K562 (cell line): ENCODE results near the gene CYP46A1. TPM values are rescaled to one million over a fixed set of nuclear protein-coding genes. Genes with fewer than 3 reads are reported as not detected.

Source experiments
- ATAC-seq: fragments of 200-7000 bp; cut with Tn5 transposase; 3 replicates; pipeline ENCODE4 v1.9.1; 2020; ENCODE audit warnings: moderate library complexity
- BruUV-seq: library from RNA; stranded (reverse); fragments of 400-500 nt; replicated peaks from 2 replicates; lab custom pipeline; 2021; lab: Mats Ljungman, UMichigan
- CTCF ChIA-PET: fragments of 300-600 bp; formaldehyde crosslinking; extraction: SDS; loops from one replicate; lab custom pipeline; 2021; ENCODE audit warnings: low intra/inter-chr PET ratio; lab: Yijun Ruan, JAX
- POLR2A ChIA-PET: fragments of 300-600, 350-650 bp; sonication (Branson Sonifier 250); formaldehyde crosslinking; extraction: SDS; loops from one replicate; lab custom pipeline; 2021; ENCODE audit warnings: antibody characterized with exemption, inconsistent platforms; lab: Yijun Ruan, JAX
- DNase-seq, 4 experiments: peaks; one replicate each; pipeline versions ENCODE4 v3.0.0 to v3.0.0-alpha.2; 2011 to 2018; ENCODE audit warnings: low spot score in 3 of 4, mixed read lengths in 3 of 4; ENCODE audit errors: extremely low read depth in 1 of 4
- FAIRE-seq: peaks from 2 replicates; lab custom pipeline; 2011; peaks lifted over from hg19 to GRCh38; lab: Jason Lieb, UNC
- H2AFZ ChIP-seq: 2 replicates; pipeline ENCODE4 v1.6.0; 2011; ENCODE audit warnings: low read depth, low read length, control low read depth, inconsistent platforms
- H3K27ac ChIP-seq: fragments of 200-600 bp; 3 replicates; pipeline ENCODE4 v1.8.0; 2011; ENCODE audit warnings: low read depth, mild to moderate bottlenecking, control low read depth, inconsistent platforms, low read length, moderate library complexity, mixed read lengths; ENCODE audit errors: extremely low read depth
- H3K27me3 ChIP-seq, 2 experiments: fragments of 300-600 bp in 1 of 2; 2 replicates in 1 of 2; 3 replicates in 1 of 2; pipeline versions ENCODE4 v1.6.0 to v1.8.0; 2011; ENCODE audit warnings: inconsistent platforms in 2 of 2, low read length in 2 of 2, mild to moderate bottlenecking in 1 of 2, mixed read lengths in 1 of 2, moderate library complexity in 1 of 2; ENCODE audit not compliant: control insufficient read depth in 2 of 2, insufficient read depth in 2 of 2
- H3K36me3 ChIP-seq: fragments of 300-600 bp; 3 replicates; pipeline ENCODE4 v1.8.0; 2011; ENCODE audit warnings: mild to moderate bottlenecking, low read length, inconsistent platforms; ENCODE audit not compliant: control insufficient read depth, insufficient read depth
- H3K4me1 ChIP-seq, 2 experiments: fragments of 200-600 bp in 1 of 2; replicated peaks in 1 of 2; 2 replicates in 1 of 2; 3 replicates in 1 of 2; pipeline versions ENCODE4 v1.5.1 to v1.8.0; 2011; ENCODE audit warnings: inconsistent platforms in 2 of 2, low read length in 2 of 2, mild to moderate bottlenecking in 1 of 2, mixed read lengths in 1 of 2, moderate library complexity in 1 of 2; ENCODE audit not compliant: control insufficient read depth in 2 of 2, insufficient read depth in 2 of 2
- H3K4me2 ChIP-seq: 2 replicates; pipeline ENCODE4 v1.6.1; 2011; ENCODE audit warnings: low read length, control low read depth, inconsistent platforms, mixed read lengths; ENCODE audit not compliant: insufficient read depth
- H3K4me3 ChIP-seq: fragments of 200-600 bp; sonication (generic), shearing (Covaris generic); 2 replicates; pipeline ENCODE4 v1.5.1; 2016; ENCODE audit warnings: control low read depth, inconsistent platforms
- H3K79me2 ChIP-seq: fragments of 200-600 bp; 3 replicates; pipeline ENCODE4 v1.8.0; 2011; ENCODE audit warnings: low read length, inconsistent platforms; ENCODE audit not compliant: control insufficient read depth, insufficient read depth
- H3K9ac ChIP-seq, 2 experiments: 2 replicates each; pipeline versions ENCODE4 v1.6.0 to v1.6.1; 2011; ENCODE audit warnings: low read depth in 2 of 2, low read length in 2 of 2, control low read depth in 1 of 2, inconsistent platforms in 1 of 2, mild to moderate bottlenecking in 1 of 2, mixed read lengths in 1 of 2; ENCODE audit not compliant: insufficient read depth in 1 of 2
- H3K9me1 ChIP-seq: one replicate; pipeline ENCODE4 v1.6.0; 2011; ENCODE audit warnings: inconsistent platforms, mild to moderate bottlenecking, low read length, moderate library complexity; ENCODE audit not compliant: control insufficient read depth, insufficient read depth
- H3K9me3 ChIP-seq: replicated peaks from 2 replicates; pipeline ENCODE4 v1.5.1; 2011; ENCODE audit warnings: low read depth, low read length, inconsistent platforms; ENCODE audit not compliant: control insufficient read depth, insufficient read depth
- H4K20me1 ChIP-seq: replicated peaks from 2 replicates; pipeline ENCODE4 v1.6.1; 2011; ENCODE audit warnings: low read length, inconsistent platforms, mixed read lengths; ENCODE audit not compliant: control insufficient read depth, insufficient read depth
- CTBP1 ChIP-seq: fragments of 450-650 bp; IDR thresholded peaks from 2 replicates; pipeline ENCODE4 v1.6.1; 2016; ENCODE audit warnings: borderline replicate concordance
- ETV1 ChIP-seq: fragments of 450-650 bp; conservative IDR thresholded peaks from 2 replicates; pipeline ENCODE4 v1.6.1; 2016; ENCODE audit warnings: missing genetic modification characterization, control low read depth, low read depth, missing compliant biosample characterization
- FUS ChIP-seq: fragments of 200-400 bp; formaldehyde crosslinking; optimal IDR thresholded peaks from 2 replicates; pipeline ENCODE3; 2017; ENCODE audit warnings: low read depth, low read length
- GATAD2A ChIP-seq: fragments of 450-650 bp; IDR thresholded peaks from 2 replicates; pipeline ENCODE4 v1.6.1; 2017
- HDAC6 ChIP-seq: IDR thresholded peaks from 2 replicates; pipeline ENCODE4 v1.6.1; 2012; ENCODE audit warnings: low read depth, mild to moderate bottlenecking, control low read depth, inconsistent platforms, low read length, moderate library complexity
- HEY1 ChIP-seq: fragments of 250-450 bp; sonication (Bioruptor Pico); IDR thresholded peaks from 2 replicates; pipeline ENCODE4 v1.5.0; 2020; ENCODE audit warnings: mild to moderate bottlenecking, moderate library complexity, borderline replicate concordance
- MTA2 ChIP-seq: fragments of 450-650 bp; IDR thresholded peaks from 2 replicates; pipeline ENCODE4 v1.6.1; 2016; ENCODE audit warnings: low read depth
- TSC22D4 ChIP-seq: fragments of 450-650 bp; IDR thresholded peaks from 2 replicates; pipeline ENCODE4 v1.6.1; 2016; ENCODE audit warnings: missing genetic modification characterization, missing biosample characterization, control low read depth
- ZC3H11A ChIP-seq: IDR thresholded peaks from 2 replicates; pipeline ENCODE4 v1.6.1; 2012; ENCODE audit warnings: low read depth, low read length, improper control_type of control experiment
- ZNF3 ChIP-seq: fragments of 250-450 bp; sonication (Bioruptor Pico); IDR thresholded peaks from 2 replicates; pipeline ENCODE4 v1.5.0; 2021; ENCODE audit warnings: mild to moderate bottlenecking, moderate library complexity
- ZNF384 ChIP-seq: IDR thresholded peaks from 2 replicates; pipeline ENCODE4 v1.6.1; 2012; ENCODE audit warnings: low read depth, low read length, improper control_type of control experiment
- WGBS: fragments of 100-300 bp; shearing (Covaris generic); methylation state at CpG from one replicate; pipeline ENCODE4 v1.1.6; 2016; ENCODE audit warnings: low coverage, mixed read lengths; ENCODE audit not compliant: insufficient coverage; ENCODE audit errors: missing lambda C conversion rate; 5-methylcytosine and 5-hydroxymethylcytosine counted together
- in situ Hi-C: fragments of 300-500 bp; cut with MboI; formaldehyde crosslinking; loops from 4 replicates; pipeline ENCODE4 v1.15.0; 2018; ENCODE audit warnings: inconsistent platforms, mixed read lengths
- intact Hi-C: fragments of 100-400 bp; cut with micrococcal nuclease; formaldehyde crosslinking; loops from 2 replicates; pipeline ENCODE4 v1.14.2; 2022
- polyA plus RNA-seq, 8 experiments: library from polyadenylated mRNA; depleted of rRNA in 4 of 8; stranded (reverse) in 5 of 8; unstranded in 3 of 8; fragments of >200 nt; fragmentation: Nextera tagmentation in 2 of 8; fragmentation: Illumina TruSeq in 1 of 8; extraction: Ambion mirVana in 2 of 8; extraction: Trizol in 1 of 8; gene quantifications; 2 replicates each; pipeline versions ENCODE4 v1.2.1 to v1.2.3, GENCODE V29; 2011 to 2014; ENCODE audit warnings: inconsistent platforms in 1 of 8, missing spikeins in 1 of 8
- total RNA-seq, 7 experiments: library from RNA; depleted of rRNA in 6 of 7; stranded (reverse); fragments of >200 nt in 6 of 7; fragmentation: Illumina TruSeq in 2 of 7; extraction: Trizol in 2 of 7; gene quantifications; 2 replicates each; pipeline versions ENCODE4 v1.2.1 to v1.2.3, GENCODE V29; 2011 to 2021; ENCODE audit warnings: low replicate concordance in 1 of 7
- TF ChIP-seq, protein P1 (sequence below): fragments of 250-450 bp; sonication (Bioruptor Pico); IDR thresholded peaks from 2 replicates; pipeline ENCODE4 v1.5.1; 2021; ENCODE audit warnings: mild to moderate bottlenecking
- TF ChIP-seq, protein P2 (sequence below): IDR thresholded peaks from 2 replicates; pipeline ENCODE4 v1.6.1; 2016; ENCODE audit warnings: missing genetic modification characterization, missing compliant biosample characterization

The CYP46A1 gene
- total and polyA plus RNA-seq, 9 of the 15 experiments (the other 6 are each of a cell fraction or from before 2014, with no cell fraction given), result not detected

DNA sequence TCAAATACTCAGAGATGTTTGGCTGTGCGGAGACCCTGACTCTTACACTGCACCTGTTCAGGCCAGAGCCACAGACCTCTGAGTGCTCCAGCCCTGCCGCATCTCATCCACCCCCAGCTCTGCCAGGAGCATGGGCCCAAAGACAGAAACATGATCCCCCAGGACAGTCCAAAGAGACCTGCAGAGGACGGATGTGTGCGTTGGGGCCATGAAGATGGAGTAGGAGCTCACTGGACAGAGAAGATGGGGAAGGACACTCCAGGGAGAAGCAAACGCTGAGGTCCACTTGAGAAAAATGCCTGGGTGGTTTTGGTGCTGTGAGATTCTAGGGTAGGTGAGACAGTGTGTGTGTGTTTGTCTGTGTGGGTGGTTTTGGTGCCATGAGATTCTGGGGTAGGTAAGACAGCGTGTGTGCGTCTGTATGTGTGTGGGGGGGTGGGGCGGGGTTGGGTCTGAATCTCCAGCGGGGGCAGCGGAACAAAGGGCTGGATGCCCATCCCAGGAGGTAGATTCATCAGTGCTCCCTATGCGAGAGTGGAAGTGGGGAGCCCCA is 40.0 kb upstream of the CYP46A1 start:
- Histone ChIP-seq H3K36me3 (no peaks in the 10 kb centered on the region), H3K9ac (no peak overlapping the region), H3K4me2 (no peak overlapping the region), H3K4me3 (no peak overlapping the region), H3K27me3 (peaks cover 0 to 50% of the 10 kb centered on the region in 2 experiments; a peak in 3 of 5 replicates), H3K4me1 (peaks cover 0 to 7% of the 10 kb centered on the region in 2 experiments; a peak in 3 of 5 replicates), H3K9me3 (no peaks in the 10 kb centered on the region)
- no TSS peak for BruUV-seq
- no peak for FAIRE-seq
- intact Hi-C loops, result no loop called here
- in situ Hi-C loops, result no loop called here
- TF ChIP-seq ZC3H11A, result no peak
- TF ChIP-seq, protein P1, sequence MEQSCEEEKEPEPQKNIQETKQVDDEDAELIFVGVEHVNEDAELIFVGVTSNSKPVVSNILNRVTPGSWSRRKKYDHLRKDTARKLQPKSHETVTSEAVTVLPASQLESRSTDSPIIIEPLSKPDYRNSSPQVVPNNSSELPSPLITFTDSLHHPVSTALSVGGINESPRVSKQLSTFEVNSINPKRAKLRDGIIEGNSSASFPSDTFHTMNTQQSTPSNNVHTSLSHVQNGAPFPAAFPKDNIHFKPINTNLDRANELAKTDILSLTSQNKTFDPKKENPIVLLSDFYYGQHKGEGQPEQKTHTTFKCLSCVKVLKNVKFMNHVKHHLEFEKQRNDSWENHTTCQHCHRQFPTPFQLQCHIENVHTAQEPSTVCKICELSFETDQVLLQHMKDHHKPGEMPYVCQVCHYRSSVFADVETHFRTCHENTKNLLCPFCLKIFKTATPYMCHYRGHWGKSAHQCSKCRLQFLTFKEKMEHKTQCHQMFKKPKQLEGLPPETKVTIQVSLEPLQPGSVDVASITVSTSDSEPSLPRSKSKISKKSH (CRISPR knock-in tag), result no peak
- TF ChIP-seq HEY1 (CRISPR knock-in tag), result no peak
- TF ChIP-seq MTA2, result no peak
- TF ChIP-seq, protein P2, sequence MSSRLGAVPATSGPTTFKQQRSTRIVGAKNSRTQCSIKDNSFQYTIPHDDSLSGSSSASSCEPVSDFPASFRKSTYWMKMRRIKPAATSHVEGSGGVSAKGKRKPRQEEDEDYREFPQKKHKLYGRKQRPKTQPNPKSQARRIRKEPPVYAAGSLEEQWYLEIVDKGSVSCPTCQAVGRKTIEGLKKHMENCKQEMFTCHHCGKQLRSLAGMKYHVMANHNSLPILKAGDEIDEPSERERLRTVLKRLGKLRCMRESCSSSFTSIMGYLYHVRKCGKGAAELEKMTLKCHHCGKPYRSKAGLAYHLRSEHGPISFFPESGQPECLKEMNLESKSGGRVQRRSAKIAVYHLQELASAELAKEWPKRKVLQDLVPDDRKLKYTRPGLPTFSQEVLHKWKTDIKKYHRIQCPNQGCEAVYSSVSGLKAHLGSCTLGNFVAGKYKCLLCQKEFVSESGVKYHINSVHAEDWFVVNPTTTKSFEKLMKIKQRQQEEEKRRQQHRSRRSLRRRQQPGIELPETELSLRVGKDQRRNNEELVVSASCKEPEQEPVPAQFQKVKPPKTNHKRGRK (tag), result no peak
- no peak for TF ChIP-seq ETV1
- TF ChIP-seq ZNF384, result no peak
- TF ChIP-seq GATAD2A, result no peak
- no peak for TF ChIP-seq TSC22D4
- no peak for TF ChIP-seq ZNF3 (CRISPR knock-in tag)
- TF ChIP-seq CTBP1, result no peak
- TF ChIP-seq HDAC6, result no peak
- no peak for TF ChIP-seq FUS
- TF ChIP-seq, all 486 proteins: peak for 0
- Histone ChIP-seq H4K20me1 (peaks cover 11% of the 10 kb centered on the region; the same call in 1 of the 2 replicates), H3K9me1 (no peaks in the 10 kb centered on the region), H3K27ac (no peak overlapping the region), H2AFZ (no peak overlapping the region), H3K79me2 (no peaks in the 10 kb centered on the region)
- ChIA-PET POLR2A (no interaction called here), CTCF (no interaction called here)
- DNase-seq, result no peak
- WGBS, result 30% methylated on average over 4 of the region's 11 CpGs
- no peak for ATAC-seq
